Stimulated activated CD8-positive, alpha-beta memory T cell treated with anti-CD3 and anti-CD28 coated beads, Interleukin-7, amount 100 ng/mL, for 1 hour (primary cell): ENCODE measurements around the gene DPAGT1.

Experiments used
- DNase-seq, 2 donors: peaks; one replicate each; pipeline ENCODE4 v3.0.0-alpha.2; 2020; ENCODE audit warnings: low read depth in 2 of 2

Gene DPAGT1

DNA sequence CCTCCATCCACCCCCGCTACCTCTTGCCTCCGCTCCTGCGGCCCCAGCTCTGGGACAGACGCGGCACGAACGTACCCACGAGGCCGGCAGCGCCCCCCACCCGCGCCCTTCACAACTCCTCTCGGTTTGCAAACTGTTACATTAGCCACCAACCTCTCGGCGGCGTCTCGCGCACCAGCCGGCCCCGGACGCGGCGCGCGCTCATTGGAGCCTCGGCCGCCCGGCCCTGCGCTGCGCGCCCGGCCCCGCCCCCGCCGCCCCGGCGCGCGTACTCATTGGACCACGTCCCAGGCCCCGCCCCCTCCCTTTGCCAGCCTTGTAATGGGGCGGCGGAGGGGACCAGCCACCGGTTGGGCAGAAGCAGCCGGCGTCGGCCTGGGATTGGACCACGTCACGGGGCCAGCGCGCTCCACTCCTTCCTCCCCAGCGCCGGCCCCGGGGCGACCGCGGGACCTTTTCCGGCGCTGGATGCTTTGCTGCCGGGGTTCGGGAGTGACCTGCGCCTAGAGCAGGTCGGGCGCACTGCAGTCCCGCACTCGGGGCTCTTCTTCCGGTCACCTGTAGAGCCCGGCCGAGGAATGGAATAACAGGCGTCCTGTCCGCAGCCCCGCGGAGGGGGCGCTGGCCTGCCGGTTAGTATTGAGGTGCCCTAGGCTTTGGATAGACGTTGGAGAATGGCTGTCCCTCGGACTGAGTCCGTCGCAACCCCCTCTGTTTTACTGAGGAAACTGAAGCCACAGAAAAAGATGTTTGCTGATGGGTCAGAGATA lies 44.5 kb downstream of the DPAGT1 start, which contains the start of gene HYOU1:
Gene HYOU1, minus strand, starts transcription at position 206 of the 770 bp plus-strand sequence. CDS start 1,045 bp downstream, outside the sequence.
- DNase-seq: peak; percentile 95 to 96

DNA sequence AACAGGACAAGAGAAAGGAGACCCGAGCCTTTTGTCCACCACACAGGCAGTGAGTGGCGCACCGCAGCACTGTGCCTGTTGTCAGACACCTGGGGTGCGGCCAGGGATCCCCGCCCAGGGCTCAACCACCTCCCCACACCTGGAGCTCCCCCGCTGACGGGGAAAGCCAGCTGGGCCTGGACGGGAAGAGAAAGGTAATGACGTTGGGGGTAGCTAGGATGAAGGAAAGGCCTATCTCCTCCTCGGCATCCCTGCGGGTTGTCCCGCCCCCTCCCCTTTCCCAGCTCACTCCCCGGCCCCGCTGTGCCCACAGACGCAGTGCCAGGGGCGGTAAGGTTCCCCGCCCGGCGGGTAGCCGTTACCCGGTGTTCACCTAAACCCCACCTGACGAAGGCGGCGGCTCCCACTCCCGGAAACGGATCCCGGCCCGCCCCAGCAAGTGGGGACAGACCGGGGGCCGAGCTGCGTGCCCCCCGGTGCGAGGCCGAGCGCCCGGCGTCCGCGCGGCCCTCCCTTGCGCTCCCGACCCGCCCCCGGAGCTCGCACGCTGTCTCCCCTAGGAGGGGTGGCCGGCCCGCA lies 45.1 kb downstream of the DPAGT1 start:
- DNase-seq: no peak

DNA sequence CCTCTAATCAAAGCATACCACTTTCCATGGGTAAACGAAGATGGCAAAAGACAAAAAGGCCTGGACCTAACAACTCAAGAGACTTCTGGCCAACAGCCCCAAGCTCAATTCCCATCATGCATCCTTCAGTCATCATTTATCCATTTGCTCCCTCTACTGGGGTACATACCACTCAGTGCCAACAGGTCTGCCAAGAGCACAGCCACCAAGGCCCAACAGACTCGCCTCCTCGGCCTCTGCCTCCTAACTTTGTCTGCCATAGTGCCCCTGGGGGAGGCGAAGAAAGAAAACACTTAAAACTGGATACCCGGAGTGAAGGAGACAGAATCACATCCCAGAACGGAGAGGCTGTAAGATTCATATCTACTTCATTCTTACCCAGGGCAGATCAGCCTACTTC lies 45.8 kb downstream of the DPAGT1 start:
- DNase-seq: no peak

DNA sequence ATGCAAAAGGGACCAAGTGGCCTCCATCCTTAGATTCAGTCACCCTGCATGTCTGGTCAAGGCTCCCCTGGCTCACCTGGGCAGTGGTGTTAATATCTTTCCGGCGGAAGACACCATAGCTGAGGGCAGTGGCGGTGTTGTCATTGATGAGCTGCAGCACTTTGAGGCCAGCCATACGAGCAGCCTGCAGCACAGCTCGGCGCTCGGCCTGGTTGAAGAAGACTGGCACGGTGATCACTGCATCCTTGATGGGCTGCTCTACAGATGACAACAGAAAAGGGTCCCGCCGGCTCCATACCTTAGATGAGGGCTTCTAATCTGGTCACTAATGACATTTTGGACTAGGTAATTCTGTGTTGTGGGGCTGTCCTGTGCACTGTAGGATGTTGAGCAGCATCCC lies 47.2 kb downstream of the DPAGT1 start:
- no peak for DNase-seq

DNA sequence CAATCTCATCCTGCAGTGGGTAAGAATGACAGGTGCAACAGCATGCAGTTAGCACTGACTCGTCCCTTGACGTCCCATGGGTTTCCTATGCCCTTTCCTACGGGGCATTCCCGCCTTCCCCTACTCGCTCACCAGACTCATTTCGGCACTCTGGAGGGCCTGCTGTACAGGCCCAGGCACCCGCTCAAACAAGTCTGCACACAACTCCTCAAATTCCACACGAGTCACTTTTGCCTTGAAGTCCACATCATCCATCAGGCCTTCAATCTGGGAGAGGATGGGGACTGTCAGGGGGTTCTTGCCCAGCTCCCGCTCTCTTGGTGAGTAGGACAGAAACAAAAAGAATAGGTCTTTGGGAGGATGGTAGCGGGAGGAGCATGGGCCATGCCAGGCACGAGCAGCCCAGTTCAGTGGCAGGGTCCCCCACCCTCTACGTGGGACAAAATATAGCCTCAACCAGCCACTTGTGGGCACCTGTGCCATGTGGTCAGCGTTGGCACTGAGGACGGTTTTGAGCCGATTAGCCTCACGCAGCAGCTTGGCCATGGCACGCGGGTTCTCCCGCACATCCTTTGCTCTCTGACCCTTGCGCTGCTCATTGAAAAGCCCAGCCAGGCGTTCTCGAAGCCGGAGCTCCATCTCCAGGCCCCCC lies 49.4 kb downstream of the DPAGT1 start:
- no peak for DNase-seq

DNA sequence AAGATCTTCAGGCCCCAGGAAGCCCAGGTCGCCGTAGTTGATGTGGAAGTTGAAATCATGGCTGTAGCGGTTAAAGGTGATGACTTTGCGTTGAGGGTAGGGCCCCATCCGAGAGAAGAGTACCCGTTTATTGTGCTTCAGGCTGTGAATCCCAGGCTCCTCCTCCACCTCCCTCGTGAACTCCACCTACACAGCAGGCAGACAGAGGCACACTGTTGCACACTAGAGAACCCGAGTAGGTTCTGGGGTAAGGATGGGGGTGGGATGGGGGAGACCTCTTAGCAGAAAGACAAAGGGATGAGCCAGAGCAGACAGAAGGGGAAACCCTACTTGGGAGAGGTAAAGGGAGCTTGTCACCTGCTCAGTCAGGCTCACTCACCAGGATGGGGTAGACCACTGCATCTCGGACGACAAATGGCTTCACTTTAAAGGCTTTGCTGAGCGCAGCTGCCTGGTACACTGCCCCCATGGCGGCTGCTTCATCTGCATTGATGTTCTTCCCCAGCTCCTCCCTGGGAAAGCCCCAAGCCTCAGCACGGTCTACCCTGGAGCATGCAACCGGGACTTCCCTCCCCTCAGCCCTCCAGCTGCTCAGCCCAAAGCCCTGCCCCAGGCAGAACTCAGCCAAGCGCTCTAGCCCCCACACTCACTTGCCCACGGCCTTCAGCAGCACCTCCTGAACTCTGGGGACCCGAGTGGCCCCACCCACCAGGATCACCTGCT lies 50.1 kb downstream of the DPAGT1 start:
- DNase-seq: no peak

DNA sequence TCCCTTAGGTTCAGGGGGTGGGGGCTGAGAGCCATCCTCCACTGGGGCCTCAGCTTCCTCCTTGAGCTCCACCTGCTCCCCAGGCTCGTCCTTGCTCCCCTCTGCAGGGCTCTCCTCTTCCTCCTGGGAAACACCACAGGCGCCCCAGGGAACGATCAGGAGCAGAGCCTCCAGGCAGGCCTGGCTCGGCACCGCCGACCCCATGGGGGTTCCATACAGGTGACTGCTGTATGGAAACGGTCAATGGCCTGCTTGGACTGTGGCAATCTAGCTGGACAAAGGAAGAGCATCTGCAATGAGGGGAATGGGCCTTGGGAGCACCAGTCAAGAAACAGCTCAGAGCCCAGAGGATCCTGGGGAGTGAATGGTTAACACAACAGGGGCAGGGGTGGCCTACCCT lies 52.6 kb downstream of the DPAGT1 start:
- no peak for DNase-seq

DNA sequence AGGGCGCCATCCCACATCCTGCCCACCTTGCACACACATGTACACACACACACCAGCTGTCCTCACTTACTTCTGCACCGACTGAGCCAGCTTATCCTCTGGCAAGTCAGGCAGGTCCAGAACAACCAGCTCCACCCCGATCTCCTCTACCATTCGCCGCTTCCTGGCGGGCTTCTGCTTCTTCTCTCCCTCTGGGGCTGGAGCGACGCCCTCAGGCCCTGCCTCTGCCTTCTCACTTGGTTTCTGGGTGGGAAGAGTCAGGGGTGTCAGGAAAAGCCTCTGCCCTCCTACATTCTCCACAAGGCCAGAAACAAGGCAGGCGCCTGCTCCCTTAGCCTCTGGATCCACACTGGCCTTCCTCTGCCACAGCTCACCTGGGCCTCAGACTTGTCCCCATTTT lies 53.0 kb downstream of the DPAGT1 start:
- no peak for DNase-seq

DNA sequence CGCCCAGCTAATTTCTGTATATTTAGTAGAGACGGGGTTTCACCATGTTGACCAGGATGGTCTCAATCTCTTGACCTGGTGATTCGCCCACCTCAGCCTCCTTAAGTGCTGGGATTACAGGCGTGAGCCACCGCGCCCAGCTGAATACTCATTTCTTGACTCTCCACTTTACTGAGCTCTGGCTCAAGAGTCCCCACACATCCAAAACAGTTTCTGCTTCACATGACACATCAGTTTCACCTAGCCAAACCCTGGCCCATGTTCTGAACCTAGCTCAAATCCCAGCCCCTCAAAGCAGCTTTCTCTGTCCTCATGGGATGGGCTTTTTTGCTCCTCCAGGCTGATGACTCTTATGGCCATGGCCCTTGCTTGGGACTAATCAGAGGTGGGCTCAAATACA lies 54.4 kb downstream of the DPAGT1 start:
- no peak for DNase-seq
